OCI-LY3 (cell line): Measurements from ENCODE around the gene SERPINA4.

ENCODE experiments used
- H2AFZ ChIP-seq: fragments of 200-600, 300-600 bp; shearing (Covaris generic); 2 replicates; pipeline ENCODE4 v1.6.0; 2014; ENCODE audit warnings: antibody characterized with exemption, low read depth, low read length
- H3K27ac ChIP-seq: fragments of 200-600, 300-600 bp; sonication (generic); 2 replicates; pipeline ENCODE4 v1.5.1; 2014; ENCODE audit warnings: mild to moderate bottlenecking, low read length, moderate library complexity, mixed read lengths
- H3K27me3 ChIP-seq: fragments of 200-600, 300-600 bp; sonication (generic); 2 replicates; pipeline ENCODE4 v1.6.1; 2014; ENCODE audit warnings: low read depth, low read length, mixed read lengths
- H3K36me3 ChIP-seq: fragments of 200-600, 300-600 bp; sonication (generic); replicated peaks from 2 replicates; pipeline ENCODE3; 2014; ENCODE audit warnings: low read depth, low read length, mixed read lengths
- H3K4me1 ChIP-seq: fragments of 300-600, 200-600 bp; sonication (generic); 2 replicates; pipeline ENCODE4 v1.6.1; 2014; ENCODE audit warnings: low read length, mixed read lengths
- H3K4me2 ChIP-seq: fragments of 200-600, 300-600 bp; sonication (generic); 2 replicates; pipeline ENCODE4 v1.6.1; 2014; ENCODE audit warnings: low read length, mixed read lengths
- H3K4me3 ChIP-seq: fragments of 300-600, 200-600 bp; sonication (generic); 2 replicates; pipeline ENCODE4 v1.5.1; 2014; ENCODE audit warnings: antibody characterized with exemption, mild to moderate bottlenecking, low read length, moderate library complexity
- H3K79me2 ChIP-seq: fragments of 300-600, 200-600 bp; shearing (Covaris generic); 2 replicates; pipeline ENCODE4 v1.6.1; 2014; ENCODE audit warnings: mild to moderate bottlenecking, low read length, mixed read lengths
- H3K9ac ChIP-seq: fragments of 300-600, 200-600 bp; shearing (Covaris generic); 2 replicates; pipeline ENCODE4 v1.6.0; 2014; ENCODE audit warnings: mild to moderate bottlenecking, low read length, moderate library complexity
- H3K9me3 ChIP-seq: fragments of 200-600, 300-600 bp; shearing (Covaris generic); 2 replicates; pipeline ENCODE4 v1.6.1; 2014; ENCODE audit warnings: low read length, mixed read lengths; ENCODE audit not compliant: insufficient read depth
- H4K20me1 ChIP-seq: fragments of 200-600, 300-600 bp; sonication (generic); 2 replicates; pipeline ENCODE4 v1.6.1; 2016; ENCODE audit warnings: low read length, mixed read lengths; ENCODE audit not compliant: insufficient read depth
- CTCF ChIP-seq: fragments of 200-600, 300-600 bp; sonication (generic); IDR thresholded peaks from 2 replicates; pipeline ENCODE4 v1.5.1; 2014; ENCODE audit warnings: antibody characterized with exemption, low read length, low read depth
- EZH2phosphoT487 ChIP-seq: fragments of 200-600 bp; shearing (Covaris generic); IDR thresholded peaks from 2 replicates; pipeline ENCODE4 v1.6.1; 2018; ENCODE audit warnings: antibody characterized with exemption, mixed run types, low read depth

Gene SERPINA4

GRCh38 chr14:94535506-94535905, 25.7 kb upstream of the SERPINA4 start:
- no peaks in the 10 kb centered on the region for H3K9me3 ChIP-seq
- H4K20me1 ChIP-seq, result no peaks in the 10 kb centered on the region
- TF ChIP-seq EZH2phosphoT487, result no peak
- no peak for TF ChIP-seq CTCF
- no peak overlapping the region for H3K27ac ChIP-seq
- H3K27me3 ChIP-seq, result peaks cover 45% of the 10 kb centered on the region
- no peak overlapping the region for H2AFZ ChIP-seq
- H3K79me2 ChIP-seq, result no peaks in the 10 kb centered on the region
- no peak overlapping the region for H3K4me3 ChIP-seq
- H3K4me1 ChIP-seq, result no peaks in the 10 kb centered on the region
- no peaks in the 10 kb centered on the region for H3K36me3 ChIP-seq
- no peak overlapping the region for H3K9ac ChIP-seq
- no peak overlapping the region for H3K4me2 ChIP-seq

GRCh38 chr14:94536836-94537235, 24.4 kb upstream of the SERPINA4 start:
- H4K20me1 ChIP-seq, result no peaks in the 10 kb centered on the region
- H3K4me3 ChIP-seq, result no peak overlapping the region
- H3K79me2 ChIP-seq, result no peaks in the 10 kb centered on the region
- no peaks in the 10 kb centered on the region; the same call in 1 of the 2 replicates for H3K4me1 ChIP-seq
- H3K27ac ChIP-seq, result no peak overlapping the region
- H3K36me3 ChIP-seq, result no peaks in the 10 kb centered on the region
- H2AFZ ChIP-seq, result peak overlapping the region; percentile 75; the same call in 1 of the 2 replicates
- H3K27me3 ChIP-seq, result peaks cover 37% of the 10 kb centered on the region
- H3K9me3 ChIP-seq, result no peaks in the 10 kb centered on the region
- H3K9ac ChIP-seq, result no peak overlapping the region
- no peak for TF ChIP-seq EZH2phosphoT487
- TF ChIP-seq CTCF, result peak; percentile 36
- H3K4me2 ChIP-seq, result peak overlapping the region; percentile 22; the same call in 1 of the 2 replicates

- Histone ChIP-seq H3K9ac (no peak overlapping the region), H3K27ac (no peak overlapping the region), H3K4me3 (no peak overlapping the region), H4K20me1 (no peaks in the 10 kb centered on the region), H3K36me3 (no peaks in the 10 kb centered on the region), H3K79me2 (no peaks in the 10 kb centered on the region), H3K4me2 (no peak overlapping the region), H3K4me1 (peaks cover 8% of the 10 kb centered on the region), H3K9me3 (no peaks in the 10 kb centered on the region), H3K27me3 (peaks cover 29% of the 10 kb centered on the region), H2AFZ (no peak overlapping the region)
- TF ChIP-seq EZH2phosphoT487 (no peak), CTCF (no peak)
Observed at GRCh38 chr14:94538070-94538740, 23.0 kb upstream of the SERPINA4 start.

- no peaks in the 10 kb centered on the region for H3K9me3 ChIP-seq
- no peaks in the 10 kb centered on the region for H3K79me2 ChIP-seq
- H3K36me3 ChIP-seq, result no peaks in the 10 kb centered on the region
- H3K27ac ChIP-seq, result no peak overlapping the region
- TF ChIP-seq CTCF (no peak), EZH2phosphoT487 (no peak)
- H2AFZ ChIP-seq, result no peak overlapping the region
- H3K4me2 ChIP-seq, result no peak overlapping the region
- no peaks in the 10 kb centered on the region for H4K20me1 ChIP-seq
- H3K9ac ChIP-seq, result no peak overlapping the region
- H3K27me3 ChIP-seq, result peaks cover 26% of the 10 kb centered on the region
- H3K4me3 ChIP-seq, result no peak overlapping the region
- H3K4me1 ChIP-seq, result peaks cover 8% of the 10 kb centered on the region
Observed at GRCh38 chr14:94539181-94539580, 22.1 kb upstream of the SERPINA4 start.
